Adipose tissue (tissue), 3 donors: Measurements from ENCODE around the gene ATP13A1. TPM values are rescaled to one million over a fixed set of nuclear protein-coding genes. Genes with fewer than 3 reads are reported as not detected.
"Not testable (repeated sequence)": the region's sequence is repeated elsewhere in the genome, so short reads cannot be mapped to it uniquely, and the experiment has no call there.

Source experiments
- H3K27ac ChIP-seq: one replicate; pipeline ENCODE4 v1.5.1; 2013; ENCODE audit warnings: low read depth, low read length
- WGBS, 3 donors: extraction: QIAGEN DNeasy Blood & Tissue Kit; methylation state at CpG; one replicate each; pipeline ENCODE4 v1.1.7; 2013; 5-methylcytosine and 5-hydroxymethylcytosine counted together
- polyA plus RNA-seq, 3 donors: library from polyadenylated mRNA; stranded (reverse); fragments of 200-250 nt; gene quantifications; one replicate each; pipeline ENCODE4 v1.2.3, GENCODE V29; 2013
- donor health status: healthy with polysubstance abuse.
- donor health status: Bipolar disorder and iron deficiency.
- donor health status: healthy.

The ATP13A1 gene
- polyA plus RNA-seq, 3 donors = 14.5 to 30.3 (median 24.5) TPM

DNA sequence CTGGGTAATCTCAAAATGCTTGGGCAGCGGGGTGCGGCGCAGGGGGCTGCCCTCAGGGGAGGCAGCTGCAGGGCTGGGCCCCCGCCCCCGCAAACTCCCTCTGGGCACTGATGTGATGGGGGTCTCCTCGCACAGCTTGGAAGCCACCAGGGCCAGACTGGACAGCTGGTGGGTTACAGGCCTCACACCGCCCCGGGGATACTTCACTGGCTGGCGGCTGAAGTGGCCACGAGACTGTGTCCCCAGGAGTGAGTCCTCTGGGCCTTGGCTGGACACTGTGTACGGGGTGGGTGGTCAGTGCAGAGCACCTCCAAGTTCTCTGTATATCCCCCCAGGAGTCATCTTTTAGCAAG lies 33.4 kb downstream of the ATP13A1 start:
- 97 to 100% (median 99%) methylated on average over 10 to 11 of the region's 11 CpGs for WGBS, 3 donors
- no peak overlapping the region for H3K27ac ChIP-seq

DNA sequence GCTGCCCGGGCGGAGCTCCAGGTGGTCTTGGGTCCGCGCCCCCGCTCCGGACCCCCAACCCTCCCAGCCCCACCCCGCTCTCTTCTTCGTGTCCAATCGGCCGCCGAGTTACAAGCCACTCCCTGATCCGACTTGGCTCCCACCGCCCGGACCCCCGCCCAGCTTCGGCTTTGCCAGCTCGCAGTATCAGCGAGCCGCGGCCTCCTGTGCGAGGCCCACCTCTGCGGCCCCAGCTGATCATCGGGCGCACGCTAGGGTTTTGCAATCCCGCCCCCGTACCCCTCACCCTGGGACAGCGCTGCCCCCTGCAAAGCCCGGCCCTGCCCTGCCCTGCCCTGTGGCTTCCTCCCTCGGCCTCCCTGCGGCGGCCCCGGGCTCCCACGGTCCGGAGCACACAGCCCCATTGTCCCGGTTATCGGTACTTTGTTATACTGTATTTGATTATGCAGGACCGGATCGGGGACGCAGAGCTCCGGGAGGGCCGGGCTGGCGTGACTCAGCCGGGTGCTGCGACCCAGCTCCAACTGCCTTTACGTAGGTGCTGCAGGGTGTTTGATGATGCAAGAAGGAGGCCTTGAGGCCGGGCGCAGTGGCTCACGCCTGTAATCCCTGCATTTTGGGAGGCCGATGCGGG lies 34.9 kb downstream of the ATP13A1 start:
- no peak overlapping the region for H3K27ac ChIP-seq
- 5 to 16% (median 15%) methylated on average over 47 to 51 of the region's 51 CpGs for WGBS, 3 donors

DNA sequence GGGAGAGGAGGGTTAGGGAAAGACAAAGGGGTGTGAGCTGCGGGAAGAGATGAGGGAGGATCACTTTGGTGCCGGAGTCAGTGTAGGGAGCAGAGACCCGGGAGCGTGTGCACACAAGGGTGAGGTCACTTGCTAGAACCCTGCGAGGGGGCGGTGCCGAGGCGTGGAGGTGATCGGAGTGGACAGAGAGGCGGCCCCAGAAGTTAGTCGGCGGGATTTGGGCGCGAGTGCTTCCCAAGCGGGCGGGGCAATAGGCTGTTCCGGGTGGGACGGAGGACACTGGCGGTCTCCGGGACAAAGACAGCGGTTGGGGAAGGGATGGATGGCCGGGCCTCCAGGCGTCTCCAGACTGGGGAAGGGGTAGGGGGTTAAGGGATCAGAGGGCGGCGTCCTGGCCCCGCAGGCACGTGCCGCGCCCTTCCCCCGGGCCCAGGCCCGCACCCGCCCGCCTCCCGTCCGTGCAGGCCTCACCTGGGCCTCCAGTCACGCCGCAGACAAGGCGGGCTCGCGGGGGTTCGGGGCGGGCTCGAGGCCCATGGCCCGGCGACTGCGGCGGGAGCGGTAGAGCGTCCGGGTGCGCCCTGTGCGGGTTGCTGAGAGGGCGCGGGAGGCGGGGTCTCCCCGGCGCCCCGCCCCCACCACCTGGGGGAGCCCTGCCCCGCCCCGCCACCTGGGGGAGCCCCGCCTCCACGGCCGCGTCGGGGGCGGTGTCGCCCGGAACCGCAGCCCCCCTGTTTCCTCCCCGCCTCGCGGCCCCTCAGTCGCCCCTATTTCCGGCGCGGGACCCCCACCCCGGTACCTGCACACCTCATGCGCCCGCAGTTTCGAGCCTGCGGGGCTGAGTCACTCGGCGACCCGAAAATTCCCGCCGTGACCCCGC lies 35.6 kb downstream of the ATP13A1 start, which contains the start of gene LPAR2:
LPAR2 (minus strand) TSS at position 600 of the 880 bp plus-strand sequence. CDS start 945 bp downstream, outside the sequence.
- H3K27ac ChIP-seq = no peak within 1 kb of the TSS
- WGBS, 3 donors = 1 to 2% (median 2%) methylated on average over 62 to 83 of the region's 87 CpGs

DNA sequence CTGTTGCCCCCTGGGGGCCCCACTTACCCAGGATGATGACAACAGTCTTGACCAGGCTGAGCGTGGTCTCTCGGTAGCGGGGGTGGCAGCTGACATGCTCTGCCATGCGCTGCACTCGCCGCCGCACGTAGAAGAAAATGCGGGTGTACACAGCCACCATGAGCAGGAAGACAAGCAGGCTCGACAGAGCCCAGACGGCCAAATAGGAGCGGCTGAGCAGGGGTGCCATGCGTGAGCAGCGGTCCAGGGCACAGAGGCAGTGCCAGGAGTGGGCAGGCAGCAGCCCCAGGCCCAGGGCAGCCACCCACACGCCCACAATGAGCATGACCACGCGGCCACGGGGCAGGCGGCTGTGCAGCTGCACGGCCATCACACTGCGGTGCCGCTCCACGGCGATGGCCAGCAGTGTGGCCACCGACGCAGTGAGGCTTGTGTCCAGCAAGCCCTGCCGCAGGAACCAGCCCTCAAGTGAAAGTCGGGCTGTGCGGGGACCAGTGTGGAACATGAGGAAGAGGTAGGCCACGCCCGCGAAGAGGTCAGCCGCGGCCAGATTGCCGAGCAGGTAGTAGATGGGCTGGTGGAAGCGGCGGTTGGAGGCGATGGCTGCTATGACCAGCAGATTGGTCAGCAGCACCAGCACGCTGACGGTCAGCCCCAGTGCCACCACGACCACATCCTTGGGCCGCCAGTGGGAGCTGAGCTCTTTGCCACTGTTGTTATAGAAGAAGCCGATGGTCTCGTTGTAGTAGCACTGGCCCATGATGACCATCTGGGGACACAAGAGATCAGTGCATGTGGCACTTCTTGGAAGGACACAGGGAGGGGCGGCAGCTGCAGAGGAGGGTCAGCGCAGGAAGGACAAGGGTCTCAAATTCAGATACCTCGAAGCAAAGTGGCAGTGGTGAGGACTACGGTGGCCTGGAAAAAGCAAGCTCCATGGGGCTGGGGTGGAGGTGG lies 36.7 kb downstream of the ATP13A1 start:
- 94 to 95% (median 94%) methylated on average over 48 of the region's 48 CpGs for WGBS, 3 donors
- no peak overlapping the region for H3K27ac ChIP-seq

- H3K27ac ChIP-seq = no peak overlapping the region
- 94 to 96% (median 94%) methylated on average over 19 of the region's 19 CpGs for WGBS, 3 donors
Measured at GRCh38 chr19:19624032-19624570, 39.4 kb downstream of the ATP13A1 start.

DNA sequence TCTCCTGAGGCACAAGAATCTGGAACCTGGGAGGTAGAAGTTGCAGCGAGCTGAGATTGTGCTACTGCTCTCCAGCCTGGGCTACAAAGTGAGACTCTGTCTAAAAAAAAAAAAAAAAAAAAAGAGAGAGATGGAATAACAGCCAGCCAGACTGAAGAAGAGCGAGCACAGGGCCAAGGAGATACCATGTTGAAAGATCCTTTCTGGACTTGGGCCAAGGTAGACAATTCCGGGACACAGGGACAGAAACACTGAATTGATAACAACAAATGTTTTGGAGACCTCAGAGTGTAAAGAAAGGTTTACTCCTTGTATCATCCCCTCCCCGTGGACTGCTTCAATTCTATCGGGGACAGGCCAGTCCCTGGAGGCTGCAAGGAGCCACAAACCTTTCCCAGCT lies 40.1 kb downstream of the ATP13A1 start:
- H3K27ac ChIP-seq = no peak overlapping the region
- WGBS, 3 donors = 78 to 90% (median 80%) methylated on average over 5 of the region's 5 CpGs

GRCh38 chr19:19619849-19620210 lies 43.6 kb downstream of the ATP13A1 start:
- WGBS, 3 donors = 63 to 68% (median 66%) methylated on average over 7 of the region's 7 CpGs

DNA sequence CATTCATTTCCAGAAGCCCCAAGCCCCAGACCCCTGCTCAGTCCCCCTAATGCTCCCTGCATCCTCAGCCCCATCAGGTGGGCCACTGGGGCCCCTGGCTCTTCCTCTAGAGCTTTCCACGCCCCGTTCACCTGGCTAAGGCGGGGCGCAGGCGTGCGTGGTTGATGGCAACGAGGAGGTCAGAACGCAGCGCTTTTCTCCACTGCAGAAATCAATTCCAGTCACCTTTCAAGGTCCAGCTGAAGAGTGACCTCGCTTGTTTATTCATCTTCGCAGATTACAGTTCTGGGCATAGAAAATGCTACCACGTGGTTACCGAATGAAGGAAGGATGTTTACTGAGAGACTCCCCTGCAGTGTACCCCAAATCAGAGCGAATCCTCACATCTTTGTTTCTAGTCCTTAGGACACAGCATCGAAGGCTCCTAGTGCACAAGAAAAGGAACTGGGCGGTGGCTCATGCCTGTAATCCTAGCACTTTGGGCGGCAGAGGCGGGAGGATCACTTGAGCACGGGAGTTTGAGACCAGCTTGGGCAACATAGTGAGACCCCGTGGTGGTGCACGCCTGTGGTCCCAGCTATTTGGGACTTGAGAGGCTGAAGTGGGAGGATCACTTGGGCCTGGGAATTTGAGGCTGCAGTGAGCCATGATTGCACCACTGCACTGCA lies 44.2 kb downstream of the ATP13A1 start:
- H3K27ac ChIP-seq = no peak overlapping the region
- WGBS, 3 donors = 43 to 62% (median 59%) methylated on average over 21 of the region's 21 CpGs

More at GRCh38 chr19:19619849-19620210, 43.6 kb downstream of the ATP13A1 start:
- no peak overlapping the region for H3K27ac ChIP-seq

- no peak within 1 kb of the TSS for H3K27ac ChIP-seq
- WGBS, 3 donors = 3 to 6% (median 4%) methylated on average over 76 to 80 of the region's 80 CpGs
Measured at GRCh38 chr19:19618219-19619051, 45.0 kb downstream of the ATP13A1 start, which contains the start of gene PBX4. PBX4 (minus strand) TSS chr19:19618687; CDS start chr19:19618629, 58 bp downstream.

- WGBS, 3 donors = 86 to 92% (median 87%) methylated on average over 3 of the region's 3 CpGs
- H3K27ac ChIP-seq = no peak overlapping the region
Measured at GRCh38 chr19:19615086-19615485, 48.4 kb downstream of the ATP13A1 start.

DNA sequence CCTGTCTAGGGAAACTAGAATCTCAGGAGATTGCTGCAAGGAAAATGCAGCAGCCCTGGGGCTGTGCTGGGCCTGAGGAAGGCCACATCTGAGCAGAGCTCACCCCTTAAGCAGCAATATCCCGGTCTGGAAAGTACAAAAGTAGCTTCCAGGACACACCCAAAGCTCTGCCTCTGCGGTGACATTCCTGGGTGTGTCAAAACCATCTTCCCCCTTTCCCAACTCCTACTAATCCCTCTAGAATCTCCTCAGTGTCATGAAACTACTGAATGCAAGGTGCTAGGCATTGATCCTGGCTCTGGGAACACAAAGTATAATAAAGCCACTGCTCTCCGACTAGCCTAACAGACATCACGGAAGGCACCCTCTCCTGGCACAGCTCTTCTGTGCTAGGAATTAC lies 50.0 kb downstream of the ATP13A1 start:
- WGBS, 3 donors = 65 to 86% (median 74%) methylated on average over 4 of the region's 4 CpGs
- no peak overlapping the region for H3K27ac ChIP-seq

DNA sequence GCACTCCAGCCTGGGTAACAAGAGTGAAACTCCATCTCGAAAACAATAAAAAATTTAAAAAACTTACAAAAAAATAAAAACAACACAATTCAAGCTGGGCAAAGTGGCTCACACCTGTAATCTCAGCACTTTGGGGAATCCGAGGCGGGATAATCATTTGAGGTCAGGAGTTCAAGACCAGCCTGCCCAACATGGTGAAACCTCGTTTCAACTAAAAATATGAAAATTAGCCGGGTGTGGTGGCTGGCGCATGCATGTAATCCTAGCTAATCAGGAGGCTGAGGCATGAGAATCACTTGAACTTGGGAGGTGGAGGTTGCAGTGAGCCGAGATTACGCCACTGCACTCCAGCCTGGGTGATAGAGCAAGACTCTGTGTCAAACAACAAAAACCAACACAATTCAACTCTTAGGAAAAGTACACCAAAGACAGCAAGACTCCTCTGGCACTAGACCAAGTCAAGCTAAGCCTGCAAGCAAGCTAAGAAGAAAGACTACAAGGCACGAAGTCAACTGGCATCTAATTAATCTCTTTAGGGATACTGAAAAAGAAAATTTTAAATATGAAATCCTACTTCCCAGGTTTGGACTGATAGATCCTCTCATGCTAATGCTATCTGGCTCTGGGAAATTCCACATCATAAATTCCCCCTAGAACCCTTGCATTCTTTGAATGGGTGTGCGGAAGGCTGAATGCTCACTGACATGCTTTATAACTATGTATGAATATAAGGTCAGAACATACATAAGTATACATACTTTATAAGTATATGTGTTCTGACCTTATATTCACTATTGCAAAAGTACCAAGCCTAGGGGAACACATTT lies 52.9 kb downstream of the ATP13A1 start:
- 84 to 87% (median 85%) methylated on average over 10 of the region's 10 CpGs for WGBS, 3 donors
- H3K27ac ChIP-seq = no peak overlapping the region

DNA sequence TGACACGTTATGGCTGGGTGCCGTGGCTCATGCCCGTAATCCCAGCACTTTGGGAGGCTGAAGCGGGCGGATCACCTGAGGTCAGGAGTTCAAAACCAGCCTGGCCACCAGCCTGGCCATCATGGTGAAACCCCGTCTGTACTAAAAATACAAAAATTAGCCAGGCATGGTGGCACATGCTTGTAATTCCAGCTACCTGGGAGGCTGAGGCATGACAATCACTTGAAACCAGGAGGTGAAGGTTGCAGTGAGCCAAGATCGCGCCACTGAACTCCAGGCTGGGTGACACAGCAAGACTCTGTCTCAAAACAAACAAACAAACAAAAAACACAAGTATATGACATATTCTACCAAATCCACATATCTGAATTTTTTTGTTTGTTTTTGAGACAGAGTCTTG lies 56.8 kb downstream of the ATP13A1 start:
- 88 to 95% (median 95%) methylated on average over 8 of the region's 8 CpGs for WGBS, 3 donors
- H3K27ac ChIP-seq = not testable (repeated sequence)

GRCh38 chr19:19606021-19606420 lies 57.5 kb downstream of the ATP13A1 start:
- no peak overlapping the region for H3K27ac ChIP-seq
- 43 to 68% (median 50%) methylated on average over 1 of the region's 1 CpG for WGBS, 3 donors

DNA sequence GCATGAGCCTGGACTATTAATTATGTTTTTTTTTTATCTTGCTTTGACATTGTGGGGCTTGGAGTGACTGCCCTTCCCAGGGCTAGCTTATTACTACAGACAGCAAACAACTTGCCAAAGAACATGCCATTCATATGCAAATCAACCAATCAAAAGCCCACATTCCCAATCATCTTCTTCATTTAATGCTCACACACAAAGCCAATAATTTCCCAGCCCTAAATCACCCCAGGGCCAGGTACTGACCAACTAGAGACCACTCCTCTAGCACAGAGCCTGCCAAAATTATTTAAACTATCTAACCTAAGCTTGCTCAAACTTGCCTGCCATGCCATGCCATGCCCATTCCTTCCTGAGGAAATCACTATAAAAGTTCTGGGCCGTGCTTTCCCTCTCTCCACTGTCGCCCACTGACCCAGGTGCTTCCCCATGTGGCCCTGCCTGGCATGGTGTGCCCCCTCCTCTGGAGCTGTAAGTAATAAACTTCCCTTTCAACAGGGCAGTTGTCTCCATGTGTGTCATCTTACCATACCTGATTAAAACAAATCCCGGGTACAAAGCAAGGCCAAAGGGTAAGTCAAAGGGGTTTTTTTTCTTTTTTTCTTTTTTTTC lies 60.7 kb downstream of the ATP13A1 start:
- WGBS, 3 donors = 51 to 75% (median 60%) methylated on average over 3 of the region's 3 CpGs

More for the DNA sequence above, 60.7 kb downstream of the ATP13A1 start:
- H3K27ac ChIP-seq = no peak overlapping the region
